HG02642 (cell line): ENCODE data around the gene GOLPH3.
"Not testable (repeated sequence)": the region's sequence is repeated elsewhere in the genome, so short reads cannot be mapped to it uniquely, and the experiment has no call there.

Source experiments
- ATAC-seq: cut with Tn5 transposase; IDR thresholded peaks from one replicate; pipeline ENCODE4 v1.9.1; 2021; ENCODE audit warnings: mild to moderate bottlenecking; ENCODE audit not compliant: unreplicated experiment, poor library complexity

The GOLPH3 gene

GRCh38 chr5:32143617-32144377 lies 30.3 kb downstream of the GOLPH3 start:
- no peak for ATAC-seq

- ATAC-seq: no peak
These were observed 35.2 kb downstream of the GOLPH3 start for GRCh38 chr5:32138839-32139493.

GRCh38 chr5:32136342-32136741 lies 37.8 kb downstream of the GOLPH3 start:
- no peak for ATAC-seq

- ATAC-seq: no peak
These were observed 39.0 kb downstream of the GOLPH3 start for GRCh38 chr5:32135086-32135485.

- no peak for ATAC-seq
These were observed 41.4 kb downstream of the GOLPH3 start for GRCh38 chr5:32132757-32133156.

- ATAC-seq: no peak
These were observed 42.5 kb downstream of the GOLPH3 start for GRCh38 chr5:32131604-32132003.

GRCh38 chr5:32130865-32131264 lies 43.3 kb downstream of the GOLPH3 start:
- ATAC-seq: no peak

GRCh38 chr5:32129074-32129598 lies 45.0 kb downstream of the GOLPH3 start:
- ATAC-seq: no peak

- no peak for ATAC-seq
These were observed 46.4 kb downstream of the GOLPH3 start for GRCh38 chr5:32127711-32128110.

- no peak for ATAC-seq
These were observed 47.4 kb downstream of the GOLPH3 start for GRCh38 chr5:32126691-32127090.

GRCh38 chr5:32123889-32124676 lies 50.0 kb downstream of the GOLPH3 start:
- ATAC-seq: no peak

GRCh38 chr5:32123058-32123805 lies 50.9 kb downstream of the GOLPH3 start:
- ATAC-seq: no peak

GRCh38 chr5:32118922-32119321 lies 55.2 kb downstream of the GOLPH3 start:
- ATAC-seq: not testable (repeated sequence)

- ATAC-seq: no peak
These were observed 57.4 kb downstream of the GOLPH3 start for GRCh38 chr5:32116574-32117313.

GRCh38 chr5:32115985-32116384 lies 58.1 kb downstream of the GOLPH3 start:
- ATAC-seq: no peak

- no peak for ATAC-seq
These were observed 63.9 kb downstream of the GOLPH3 start for GRCh38 chr5:32110111-32110696.

- no peak for ATAC-seq
These were observed 64.9 kb downstream of the GOLPH3 start for GRCh38 chr5:32109236-32109635.

GRCh38 chr5:32108167-32108566 lies 66.0 kb downstream of the GOLPH3 start:
- ATAC-seq: no peak

- ATAC-seq: no peak
These were observed 66.8 kb downstream of the GOLPH3 start for GRCh38 chr5:32107291-32107690.
